ENCODE data around the gene SEMA5B.

The SEMA5B gene

DNA sequence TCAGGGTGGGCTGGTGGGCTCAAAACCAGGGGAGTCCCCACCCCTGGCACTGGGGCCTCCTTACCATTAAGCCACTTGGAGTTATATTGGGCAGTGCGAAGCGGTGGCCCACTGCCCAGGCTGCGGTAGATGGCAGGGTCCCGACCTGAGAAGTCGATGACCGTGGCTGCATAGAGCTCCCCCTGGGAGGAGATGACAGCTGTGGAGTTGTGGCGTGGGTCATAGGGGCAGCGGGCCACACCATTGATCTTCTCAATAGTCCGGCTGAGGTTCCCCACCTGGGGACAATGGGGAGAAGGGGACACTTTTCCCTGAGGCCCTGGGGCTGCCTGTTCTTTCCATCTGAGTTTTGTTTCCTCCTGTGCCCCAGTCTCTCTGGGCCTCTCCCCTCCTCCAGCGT lies 99.8 kb downstream of the SEMA5B start:
- TF ChIP-seq EP300 (IDR thresholded peaks at IDR 0.05; ENCODE audit: borderline replicate concordance) (no peak), TCF12 (IDR thresholded peaks at IDR 0.05; ENCODE audit: low read depth) (no peak), TAF1 (IDR thresholded peaks at IDR 0.05; ENCODE audit: low read depth) (no peak), YY1 (IDR thresholded peaks at IDR 0.05; ENCODE audit: low read depth) (no peak), NFIC (IDR thresholded peaks at IDR 0.05) (no peak), EGR1 (IDR thresholded peaks at IDR 0.05) (no peak), ZBTB7A (IDR thresholded peaks at IDR 0.05; ENCODE audit: low read depth) (no peak), FOXM1 (IDR thresholded peaks at IDR 0.05; ENCODE audit: borderline replicate concordance, low read depth) (no peak), RAD21 (IDR thresholded peaks at IDR 0.05; ENCODE audit: low read depth) (no peak), TEAD4 (IDR thresholded peaks at IDR 0.05) (no peak), CEBPB (IDR thresholded peaks at IDR 0.05) (no peak), CREB1 (IDR thresholded peaks at IDR 0.05; ENCODE audit: low read depth) (no peak)
- TF ChIP-seq, protein P1, sequence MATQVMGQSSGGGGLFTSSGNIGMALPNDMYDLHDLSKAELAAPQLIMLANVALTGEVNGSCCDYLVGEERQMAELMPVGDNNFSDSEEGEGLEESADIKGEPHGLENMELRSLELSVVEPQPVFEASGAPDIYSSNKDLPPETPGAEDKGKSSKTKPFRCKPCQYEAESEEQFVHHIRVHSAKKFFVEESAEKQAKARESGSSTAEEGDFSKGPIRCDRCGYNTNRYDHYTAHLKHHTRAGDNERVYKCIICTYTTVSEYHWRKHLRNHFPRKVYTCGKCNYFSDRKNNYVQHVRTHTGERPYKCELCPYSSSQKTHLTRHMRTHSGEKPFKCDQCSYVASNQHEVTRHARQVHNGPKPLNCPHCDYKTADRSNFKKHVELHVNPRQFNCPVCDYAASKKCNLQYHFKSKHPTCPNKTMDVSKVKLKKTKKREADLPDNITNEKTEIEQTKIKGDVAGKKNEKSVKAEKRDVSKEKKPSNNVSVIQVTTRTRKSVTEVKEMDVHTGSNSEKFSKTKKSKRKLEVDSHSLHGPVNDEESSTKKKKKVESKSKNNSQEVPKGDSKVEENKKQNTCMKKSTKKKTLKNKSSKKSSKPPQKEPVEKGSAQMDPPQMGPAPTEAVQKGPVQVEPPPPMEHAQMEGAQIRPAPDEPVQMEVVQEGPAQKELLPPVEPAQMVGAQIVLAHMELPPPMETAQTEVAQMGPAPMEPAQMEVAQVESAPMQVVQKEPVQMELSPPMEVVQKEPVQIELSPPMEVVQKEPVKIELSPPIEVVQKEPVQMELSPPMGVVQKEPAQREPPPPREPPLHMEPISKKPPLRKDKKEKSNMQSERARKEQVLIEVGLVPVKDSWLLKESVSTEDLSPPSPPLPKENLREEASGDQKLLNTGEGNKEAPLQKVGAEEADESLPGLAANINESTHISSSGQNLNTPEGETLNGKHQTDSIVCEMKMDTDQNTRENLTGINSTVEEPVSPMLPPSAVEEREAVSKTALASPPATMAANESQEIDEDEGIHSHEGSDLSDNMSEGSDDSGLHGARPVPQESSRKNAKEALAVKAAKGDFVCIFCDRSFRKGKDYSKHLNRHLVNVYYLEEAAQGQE (IDR thresholded peaks at IDR 0.05; ENCODE audit: low read depth): no peak
- TF ChIP-seq, protein P2, sequence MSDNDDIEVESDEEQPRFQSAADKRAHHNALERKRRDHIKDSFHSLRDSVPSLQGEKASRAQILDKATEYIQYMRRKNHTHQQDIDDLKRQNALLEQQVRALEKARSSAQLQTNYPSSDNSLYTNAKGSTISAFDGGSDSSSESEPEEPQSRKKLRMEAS (IDR thresholded peaks at IDR 0.05): no peak
- TF ChIP-seq, protein P3, sequence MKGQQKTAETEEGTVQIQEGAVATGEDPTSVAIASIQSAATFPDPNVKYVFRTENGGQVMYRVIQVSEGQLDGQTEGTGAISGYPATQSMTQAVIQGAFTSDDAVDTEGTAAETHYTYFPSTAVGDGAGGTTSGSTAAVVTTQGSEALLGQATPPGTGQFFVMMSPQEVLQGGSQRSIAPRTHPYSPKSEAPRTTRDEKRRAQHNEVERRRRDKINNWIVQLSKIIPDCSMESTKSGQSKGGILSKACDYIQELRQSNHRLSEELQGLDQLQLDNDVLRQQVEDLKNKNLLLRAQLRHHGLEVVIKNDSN (IDR thresholded peaks at IDR 0.05): no peak

DNA sequence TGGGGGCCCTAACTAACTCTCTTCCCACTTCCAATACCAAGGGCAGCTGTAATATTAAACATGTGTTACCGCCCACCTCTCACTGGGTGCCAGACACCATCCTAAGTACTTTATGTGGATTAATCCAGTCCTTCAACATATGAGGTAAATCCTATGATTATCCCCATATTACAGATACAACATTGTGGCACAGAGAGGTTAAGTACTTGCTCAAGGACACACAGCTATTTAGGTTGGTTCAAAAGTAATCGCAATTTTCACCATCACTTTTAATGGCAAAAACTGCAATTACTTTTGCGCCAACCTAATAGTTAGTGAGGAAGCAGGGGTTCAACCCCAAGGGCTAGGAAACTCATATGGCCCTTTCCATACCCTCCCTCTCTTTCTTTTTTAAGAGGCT lies 100.8 kb downstream of the SEMA5B start:
- TF ChIP-seq, protein P3 (IDR thresholded peaks at IDR 0.05): no peak
- TF ChIP-seq, protein P2 (IDR thresholded peaks at IDR 0.05): no peak

DNA sequence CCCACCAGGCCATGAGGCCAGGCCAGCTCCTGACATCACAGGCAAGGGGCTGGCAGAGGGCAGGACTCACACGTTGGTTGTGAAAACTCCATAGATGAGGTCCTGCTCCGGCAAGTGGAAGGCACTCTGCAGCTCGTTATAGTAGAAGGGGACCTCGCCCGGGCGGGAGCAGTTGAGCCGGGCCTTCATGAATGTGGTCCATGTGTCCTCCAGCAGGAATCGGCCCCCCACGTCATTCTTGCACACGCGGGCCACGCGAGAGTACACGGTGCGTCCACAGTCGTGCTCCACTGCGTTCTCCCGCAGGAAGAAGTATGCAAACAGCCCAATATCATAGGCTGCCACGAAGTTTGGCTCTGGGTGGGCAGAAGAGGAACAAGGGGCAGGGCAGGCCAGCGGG lies 101.2 kb downstream of the SEMA5B start:
- TF ChIP-seq CREB1 (IDR thresholded peaks at IDR 0.05; ENCODE audit: low read depth): no peak
- no peak for TF ChIP-seq TCF12 (IDR thresholded peaks at IDR 0.05; ENCODE audit: low read depth)
- TF ChIP-seq, protein P1 (IDR thresholded peaks at IDR 0.05; ENCODE audit: low read depth): no peak
- TF ChIP-seq TEAD4 (IDR thresholded peaks at IDR 0.05): no peak
- TF ChIP-seq, protein P2 (IDR thresholded peaks at IDR 0.05): no peak
- no peak for TF ChIP-seq RAD21 (IDR thresholded peaks at IDR 0.05; ENCODE audit: low read depth)
- no peak for TF ChIP-seq EP300 (IDR thresholded peaks at IDR 0.05; ENCODE audit: borderline replicate concordance)
- TF ChIP-seq YY1 (IDR thresholded peaks at IDR 0.05; ENCODE audit: low read depth): no peak
- no peak for TF ChIP-seq EGR1 (IDR thresholded peaks at IDR 0.05)
- no peak for TF ChIP-seq CEBPB (IDR thresholded peaks at IDR 0.05)
- no peak for TF ChIP-seq ZBTB7A (IDR thresholded peaks at IDR 0.05; ENCODE audit: low read depth)
- no peak for TF ChIP-seq NFIC (IDR thresholded peaks at IDR 0.05)
- no peak for TF ChIP-seq FOXM1 (IDR thresholded peaks at IDR 0.05; ENCODE audit: borderline replicate concordance, low read depth)
- TF ChIP-seq, protein P3 (IDR thresholded peaks at IDR 0.05): no peak
- no peak for TF ChIP-seq TAF1 (IDR thresholded peaks at IDR 0.05; ENCODE audit: low read depth)

DNA sequence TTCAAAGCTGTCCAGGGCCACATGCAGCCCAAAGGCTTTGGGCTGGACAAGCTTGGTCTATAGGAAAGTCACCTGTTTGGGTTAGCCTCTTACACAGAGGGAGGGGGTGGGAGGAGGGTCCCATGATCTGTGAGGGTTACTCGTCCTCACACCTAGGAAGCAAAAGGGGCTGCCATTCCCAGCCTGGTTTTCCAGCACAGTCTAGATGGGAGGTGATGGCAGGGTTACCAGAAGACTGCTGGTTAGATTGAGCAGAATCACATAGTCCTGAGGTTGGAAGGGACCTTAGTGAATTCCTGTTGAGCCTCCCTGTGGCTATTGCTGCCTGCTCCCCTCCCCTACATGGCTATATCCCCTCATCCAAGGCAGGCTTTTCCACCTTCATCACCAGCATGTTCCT lies 101.8 kb downstream of the SEMA5B start:
- no peak for TF ChIP-seq RAD21 (IDR thresholded peaks at IDR 0.05; ENCODE audit: low read depth)
- no peak for TF ChIP-seq ZBTB7A (IDR thresholded peaks at IDR 0.05; ENCODE audit: low read depth)
- TF ChIP-seq TEAD4 (IDR thresholded peaks at IDR 0.05): no peak
- TF ChIP-seq NFIC (IDR thresholded peaks at IDR 0.05): no peak

DNA sequence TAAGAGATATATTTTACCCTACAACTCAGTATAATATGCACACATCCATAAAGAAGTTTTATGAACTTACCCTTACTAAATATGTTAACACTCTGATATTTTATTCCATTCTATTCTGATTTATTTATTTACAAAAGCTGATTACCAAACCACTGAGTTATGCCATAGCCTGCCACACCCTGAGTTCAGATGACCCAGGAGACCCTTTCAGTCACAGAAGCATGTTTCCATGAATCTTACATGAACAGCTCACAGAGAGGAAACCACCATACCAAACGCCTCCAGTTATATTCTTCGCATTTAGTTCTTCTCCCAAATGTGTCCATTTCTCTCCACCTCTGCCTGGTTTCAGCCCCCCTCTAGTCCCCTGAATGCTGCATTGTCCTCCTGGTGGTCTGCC lies 103.5 kb downstream of the SEMA5B start:
- TF ChIP-seq CREB1 (IDR thresholded peaks at IDR 0.05; ENCODE audit: low read depth) (no peak), TCF12 (IDR thresholded peaks at IDR 0.05; ENCODE audit: low read depth) (no peak), EP300 (IDR thresholded peaks at IDR 0.05; ENCODE audit: borderline replicate concordance) (no peak), FOXM1 (IDR thresholded peaks at IDR 0.05; ENCODE audit: borderline replicate concordance, low read depth) (no peak), NFIC (IDR thresholded peaks at IDR 0.05) (no peak), CEBPB (IDR thresholded peaks at IDR 0.05) (no peak), ZBTB7A (IDR thresholded peaks at IDR 0.05; ENCODE audit: low read depth) (no peak), RAD21 (IDR thresholded peaks at IDR 0.05; ENCODE audit: low read depth) (no peak), YY1 (IDR thresholded peaks at IDR 0.05; ENCODE audit: low read depth) (no peak), EGR1 (IDR thresholded peaks at IDR 0.05) (no peak), TAF1 (IDR thresholded peaks at IDR 0.05; ENCODE audit: low read depth) (no peak), TEAD4 (IDR thresholded peaks at IDR 0.05) (no peak)
- TF ChIP-seq, protein P3 (IDR thresholded peaks at IDR 0.05): no peak
- TF ChIP-seq, protein P1 (IDR thresholded peaks at IDR 0.05; ENCODE audit: low read depth): no peak
- TF ChIP-seq, protein P2 (IDR thresholded peaks at IDR 0.05): no peak

Data from Ishikawa (cell line).